Measurements from ENCODE around the gene MYBBP1A.
A peak's percentile ranks its signal among the peaks of the same experiment; 100 is the strongest.

The MYBBP1A gene

GRCh38 chr17:4551141-4551540, 4.0 kb downstream of the MYBBP1A start:
- DNase-seq, result no peak

GRCh38 chr17:4550534-4551039, 4.6 kb downstream of the MYBBP1A start:
- no peak for DNase-seq

GRCh38 chr17:4549781-4550533, 5.2 kb downstream of the MYBBP1A start:
- DNase-seq, result no peak

GRCh38 chr17:4548721-4549531, 6.3 kb downstream of the MYBBP1A start:
- DNase-seq, result no peak

- DNase-seq, result no peak
Measured at GRCh38 chr17:4548061-4548461, 7.1 kb downstream of the MYBBP1A start.

GRCh38 chr17:4547118-4547906, 7.9 kb downstream of the MYBBP1A start:
- no peak for DNase-seq

GRCh38 chr17:4545217-4545951, 9.8 kb downstream of the MYBBP1A start:
- DNase-seq, result no peak

- peak in 5 of 56 donors; percentile 26 to 56 (median 37) for DNase-seq
Measured at GRCh38 chr17:4544951-4545216, 10.3 kb downstream of the MYBBP1A start.

- peak in 1 of 56 donors; percentile 56 for DNase-seq
Measured at GRCh38 chr17:4544135-4544950, 10.8 kb downstream of the MYBBP1A start.

- DNase-seq, result no peak
Measured at GRCh38 chr17:4543557-4544026, 11.6 kb downstream of the MYBBP1A start.

GRCh38 chr17:4542726-4543191, 12.4 kb downstream of the MYBBP1A start:
- DNase-seq, result no peak

GRCh38 chr17:4542003-4542725, 13.0 kb downstream of the MYBBP1A start:
- DNase-seq, result no peak

GRCh38 chr17:4541328-4542002, 13.7 kb downstream of the MYBBP1A start:
- peak in 8 of 56 donors; percentile 8 to 55 (median 32) for DNase-seq

GRCh38 chr17:4540687-4541327, 14.4 kb downstream of the MYBBP1A start:
- DNase-seq, result no peak

- peak in 2 of 56 donors; percentile 26 to 30 for DNase-seq
Measured at GRCh38 chr17:4540224-4540651, 14.9 kb downstream of the MYBBP1A start.

- DNase-seq, result no peak
Measured at GRCh38 chr17:4539576-4540223, 15.5 kb downstream of the MYBBP1A start.

GRCh38 chr17:4539025-4539424, 16.2 kb downstream of the MYBBP1A start:
- no peak for DNase-seq
